IgD-negative memory B cell (primary cell): ENCODE results near the gene MMP24OS. TPM values are rescaled to one million over a fixed set of nuclear protein-coding genes. Genes with fewer than 3 reads are reported as not detected.

Experiments
- H3K27ac Mint-ChIP-seq, 3 donors: one replicate each; pipeline ENCODE4 v1.8.0; 2020 to 2022; ENCODE audit warnings: mild to moderate bottlenecking in 3 of 3, mixed read lengths in 3 of 3, moderate library complexity in 1 of 3
- H3K27me3 Mint-ChIP-seq: one replicate; pipeline ENCODE4 v1.8.0; 2021; ENCODE audit warnings: mixed read lengths
- H3K36me3 Mint-ChIP-seq: one replicate; pipeline ENCODE4 v1.8.0; 2020; ENCODE audit warnings: mild to moderate bottlenecking, mixed read lengths
- H3K4me1 Mint-ChIP-seq, 3 donors: one replicate each; pipeline ENCODE4 v1.8.0; 2020 to 2022; ENCODE audit warnings: mixed read lengths in 3 of 3, mild to moderate bottlenecking in 1 of 3
- H3K4me3 Mint-ChIP-seq, 4 donors: one replicate each; pipeline ENCODE4 v1.8.0; 2020 to 2022; ENCODE audit warnings: mild to moderate bottlenecking in 4 of 4, mixed read lengths in 4 of 4, moderate library complexity in 3 of 4
- H3K9me3 Mint-ChIP-seq, 3 donors: one replicate each; pipeline ENCODE4 v1.8.0; 2020 to 2021; ENCODE audit warnings: mixed read lengths in 3 of 3, mild to moderate bottlenecking in 1 of 3
- polyA plus RNA-seq: library from polyadenylated mRNA; unstranded; fragments of 300-500 nt; fragmentation: Illumina TruSeq; gene quantifications from one replicate; pipeline ENCODE4 v1.2.3, GENCODE V29; 2021

The MMP24OS gene
- polyA plus RNA-seq, 1 donor from 2014 or later, result 14.0 TPM

- Mint-ChIP-seq H3K36me3 (no peaks in the 10 kb centered on the region), H3K27ac (no peak overlapping the region), H3K9me3 (no peaks in the 10 kb centered on the region), H3K4me3 (peak overlapping the region in 1 of 4 donors; percentile 8), H3K27me3 (no peaks in the 10 kb centered on the region), H3K4me1 (peaks cover 0 to 5% (median 5%) of the 10 kb centered on the region in 3 donors)
Measured at GRCh38 chr20:35300469-35301262, 22.7 kb upstream of the MMP24OS start.

- H3K9me3 Mint-ChIP-seq, result no peaks in the 10 kb centered on the region
- H3K27me3 Mint-ChIP-seq, result no peaks in the 10 kb centered on the region
- no peak overlapping the region for H3K27ac Mint-ChIP-seq
- H3K4me3 Mint-ChIP-seq, result no peak overlapping the region
- no peaks in the 10 kb centered on the region for H3K36me3 Mint-ChIP-seq
- H3K4me1 Mint-ChIP-seq, result peaks cover 0 to 5% (median 5%) of the 10 kb centered on the region in 3 donors
Measured at GRCh38 chr20:35299780-35300179, 21.9 kb upstream of the MMP24OS start.

- Mint-ChIP-seq H3K4me3 (no peak overlapping the region), H3K27me3 (no peaks in the 10 kb centered on the region), H3K27ac (no peak overlapping the region), H3K9me3 (no peaks in the 10 kb centered on the region), H3K36me3 (no peaks in the 10 kb centered on the region), H3K4me1 (no peaks in the 10 kb centered on the region)
Measured at GRCh38 chr20:35298264-35298663, 20.3 kb upstream of the MMP24OS start.

GRCh38 chr20:35297740-35298139 lies 19.8 kb upstream of the MMP24OS start:
- Mint-ChIP-seq H3K4me3 (no peak overlapping the region), H3K27me3 (peaks cover 3% of the 10 kb centered on the region), H3K4me1 (no peaks in the 10 kb centered on the region), H3K9me3 (no peaks in the 10 kb centered on the region), H3K27ac (no peak overlapping the region), H3K36me3 (no peaks in the 10 kb centered on the region)

- peak overlapping the region in 1 of 3 donors; percentile 80 for H3K27ac Mint-ChIP-seq
- H3K4me1 Mint-ChIP-seq, result no peaks in the 10 kb centered on the region
- H3K9me3 Mint-ChIP-seq, result no peaks in the 10 kb centered on the region
- no peaks in the 10 kb centered on the region for H3K36me3 Mint-ChIP-seq
- peaks cover 5% of the 10 kb centered on the region for H3K27me3 Mint-ChIP-seq
- H3K4me3 Mint-ChIP-seq, result no peak overlapping the region
Measured at GRCh38 chr20:35297155-35297554, 19.2 kb upstream of the MMP24OS start.

GRCh38 chr20:35296101-35296554 lies 18.2 kb upstream of the MMP24OS start:
- no peaks in the 10 kb centered on the region for H3K9me3 Mint-ChIP-seq
- no peaks in the 10 kb centered on the region for H3K36me3 Mint-ChIP-seq
- H3K4me1 Mint-ChIP-seq, result no peaks in the 10 kb centered on the region
- H3K27ac Mint-ChIP-seq, result peak overlapping the region in 1 of 3 donors; percentile 80
- no peak overlapping the region for H3K4me3 Mint-ChIP-seq
- H3K27me3 Mint-ChIP-seq, result peaks cover 5% of the 10 kb centered on the region

GRCh38 chr20:35295674-35296073 lies 17.8 kb upstream of the MMP24OS start:
- no peaks in the 10 kb centered on the region for H3K9me3 Mint-ChIP-seq
- no peaks in the 10 kb centered on the region for H3K4me1 Mint-ChIP-seq
- no peak overlapping the region for H3K27ac Mint-ChIP-seq

GRCh38 chr20:35295058-35295457 lies 17.1 kb upstream of the MMP24OS start:
- no peak overlapping the region for H3K27ac Mint-ChIP-seq

More at GRCh38 chr20:35295674-35296073, 17.8 kb upstream of the MMP24OS start:
- Mint-ChIP-seq H3K27me3 (peaks cover 5% of the 10 kb centered on the region), H3K36me3 (no peaks in the 10 kb centered on the region), H3K4me3 (no peak overlapping the region)

GRCh38 chr20:35294293-35294685 lies 16.4 kb upstream of the MMP24OS start:
- H3K36me3 Mint-ChIP-seq, result no peaks in the 10 kb centered on the region
- no peaks in the 10 kb centered on the region for H3K9me3 Mint-ChIP-seq
- H3K27ac Mint-ChIP-seq, result no peak overlapping the region
- H3K27me3 Mint-ChIP-seq, result peaks cover 5% of the 10 kb centered on the region
- H3K4me1 Mint-ChIP-seq, result no peaks in the 10 kb centered on the region
- no peak overlapping the region for H3K4me3 Mint-ChIP-seq

More at GRCh38 chr20:35295058-35295457, 17.1 kb upstream of the MMP24OS start:
- no peaks in the 10 kb centered on the region for H3K4me1 Mint-ChIP-seq
- peaks cover 5% of the 10 kb centered on the region for H3K27me3 Mint-ChIP-seq
- no peaks in the 10 kb centered on the region for H3K9me3 Mint-ChIP-seq
- H3K4me3 Mint-ChIP-seq, result no peak overlapping the region
- no peaks in the 10 kb centered on the region for H3K36me3 Mint-ChIP-seq

- Mint-ChIP-seq H3K4me1 (no peaks in the 10 kb centered on the region), H3K9me3 (no peaks in the 10 kb centered on the region), H3K4me3 (no peak overlapping the region), H3K36me3 (no peaks in the 10 kb centered on the region), H3K27me3 (peaks cover 5% of the 10 kb centered on the region), H3K27ac (no peak overlapping the region)
Measured at GRCh38 chr20:35293303-35294292, 15.7 kb upstream of the MMP24OS start.

- no peak overlapping the region for H3K4me3 Mint-ChIP-seq
Measured at GRCh38 chr20:35292504-35293285, 14.8 kb upstream of the MMP24OS start.

GRCh38 chr20:35291654-35292503 lies 14.0 kb upstream of the MMP24OS start, which contains the start of gene FAM83C:
Gene FAM83C (minus strand): TSS chr20:35292425. CDS start chr20:35292304, 121 bp downstream.
- Mint-ChIP-seq H3K27ac (no peak within 1 kb of the TSS), H3K4me3 (no peak within 1 kb of the TSS), H3K36me3 (no peaks in the 10 kb centered on the region), H3K9me3 (no peaks in the 10 kb centered on the region), H3K4me1 (no peaks in the 10 kb centered on the region), H3K27me3 (peaks cover 5% of the 10 kb centered on the region)

More at GRCh38 chr20:35292504-35293285, 14.8 kb upstream of the MMP24OS start:
- H3K9me3 Mint-ChIP-seq, result no peaks in the 10 kb centered on the region
- peaks cover 5% of the 10 kb centered on the region for H3K27me3 Mint-ChIP-seq
- H3K36me3 Mint-ChIP-seq, result no peaks in the 10 kb centered on the region
- H3K27ac Mint-ChIP-seq, result no peak overlapping the region
- H3K4me1 Mint-ChIP-seq, result no peaks in the 10 kb centered on the region

GRCh38 chr20:35290887-35291417 lies 13.0 kb upstream of the MMP24OS start:
- Mint-ChIP-seq H3K36me3 (no peaks in the 10 kb centered on the region), H3K4me1 (peaks cover 1 to 3% (median 2%) of the 10 kb centered on the region in 3 donors), H3K4me3 (no peak overlapping the region), H3K9me3 (no peaks in the 10 kb centered on the region), H3K27ac (no peak overlapping the region), H3K27me3 (peaks cover 5% of the 10 kb centered on the region)
